ENCODE measurements around the gene MSI2. TPM values are rescaled to one million over a fixed set of nuclear protein-coding genes. Genes with fewer than 3 reads are reported as not detected.
A peak's percentile ranks its signal among the peaks of the same experiment; 100 is the strongest.

Gene MSI2
- polyA plus RNA-seq, 3 donors from 2014 or later: 0.88 to 3.6 (median 2.4) TPM

GRCh38 chr17:57445772-57446472 is 189.6 kb downstream of the MSI2 start:
- H3K4me1 Mint-ChIP-seq: peaks cover 30 to 37% of the 10 kb centered on the region in 2 donors

GRCh38 chr17:57447357-57447989 is 191.2 kb downstream of the MSI2 start:
- H3K4me3 Mint-ChIP-seq: no peak overlapping the region
- peaks cover 24 to 36% (median 28%) of the 10 kb centered on the region in 3 donors for H3K27me3 Mint-ChIP-seq (ENCODE audit: low read depth in 3 of 3)
- no peaks in the 10 kb centered on the region for H3K9me3 Mint-ChIP-seq
- DNase-seq: no peak
- H3K27ac Mint-ChIP-seq: no peak overlapping the region
- peaks cover 4 to 29% (median 9%) of the 10 kb centered on the region in 3 donors for H3K36me3 Mint-ChIP-seq
- peaks cover 23 to 42% of the 10 kb centered on the region in 2 donors for H3K4me1 Mint-ChIP-seq

More at GRCh38 chr17:57445772-57446472, 189.6 kb downstream of the MSI2 start:
- Mint-ChIP-seq H3K9me3 (no peaks in the 10 kb centered on the region), H3K27ac (no peak overlapping the region), H3K36me3 (peaks cover 4 to 26% (median 4%) of the 10 kb centered on the region in 3 donors), H3K4me3 (no peak overlapping the region), H3K27me3 (ENCODE audit: low read depth in 3 of 3) (peaks cover 19 to 28% (median 25%) of the 10 kb centered on the region in 3 donors)
- no peak for DNase-seq

GRCh38 chr17:57447990-57448758 is 191.9 kb downstream of the MSI2 start:
- H3K27ac Mint-ChIP-seq: no peak overlapping the region

GRCh38 chr17:57448759-57449283 is 192.5 kb downstream of the MSI2 start:
- no peak for DNase-seq
- Mint-ChIP-seq H3K4me3 (no peak overlapping the region), H3K4me1 (peaks cover 25 to 42% of the 10 kb centered on the region in 2 donors), H3K9me3 (no peaks in the 10 kb centered on the region), H3K27me3 (ENCODE audit: low read depth in 3 of 3) (peaks cover 24 to 33% (median 32%) of the 10 kb centered on the region in 3 donors), H3K27ac (no peak overlapping the region), H3K36me3 (peaks cover 4 to 29% (median 9%) of the 10 kb centered on the region in 3 donors)

More at GRCh38 chr17:57447990-57448758, 191.9 kb downstream of the MSI2 start:
- Mint-ChIP-seq H3K36me3 (peaks cover 4 to 29% (median 9%) of the 10 kb centered on the region in 3 donors), H3K9me3 (no peaks in the 10 kb centered on the region), H3K4me3 (no peak overlapping the region), H3K4me1 (peaks cover 20 to 42% of the 10 kb centered on the region in 2 donors), H3K27me3 (ENCODE audit: low read depth in 3 of 3) (peaks cover 24 to 37% (median 28%) of the 10 kb centered on the region in 3 donors)
- DNase-seq: no peak

GRCh38 chr17:57451191-57451590 is 194.9 kb downstream of the MSI2 start:
- no peak overlapping the region for H3K4me3 Mint-ChIP-seq
- peaks cover 0 to 1% (median 0%) of the 10 kb centered on the region in 6 donors for H3K9me3 Mint-ChIP-seq
- H3K27me3 Mint-ChIP-seq (ENCODE audit: low read depth in 3 of 3): peaks cover 33 to 40% (median 39%) of the 10 kb centered on the region in 3 donors
- no peak for DNase-seq
- H3K4me1 Mint-ChIP-seq: peaks cover 38 to 55% of the 10 kb centered on the region in 2 donors
- peaks cover 4 to 23% (median 9%) of the 10 kb centered on the region in 3 donors for H3K36me3 Mint-ChIP-seq
- no peak overlapping the region for H3K27ac Mint-ChIP-seq

GRCh38 chr17:57451643-57452042 is 195.3 kb downstream of the MSI2 start:
- Mint-ChIP-seq H3K4me1 (peaks cover 37 to 55% of the 10 kb centered on the region in 2 donors), H3K27me3 (ENCODE audit: low read depth in 3 of 3) (peaks cover 31 to 40% (median 39%) of the 10 kb centered on the region in 3 donors), H3K27ac (no peak overlapping the region), H3K36me3 (peaks cover 4 to 23% (median 9%) of the 10 kb centered on the region in 3 donors), H3K4me3 (no peak overlapping the region), H3K9me3 (peaks cover 0 to 1% (median 0%) of the 10 kb centered on the region in 6 donors)
- no peak for DNase-seq

GRCh38 chr17:57453841-57454425 is 197.6 kb downstream of the MSI2 start:
- H3K27ac Mint-ChIP-seq: no peak overlapping the region
- H3K36me3 Mint-ChIP-seq: peaks cover 0 to 10% (median 9%) of the 10 kb centered on the region in 3 donors
- peaks cover 44 to 61% of the 10 kb centered on the region in 2 donors for H3K4me1 Mint-ChIP-seq
- H3K9me3 Mint-ChIP-seq: peaks cover 0 to 1% (median 0%) of the 10 kb centered on the region in 6 donors
- H3K27me3 Mint-ChIP-seq (ENCODE audit: low read depth in 3 of 3): peaks cover 27 to 33% (median 32%) of the 10 kb centered on the region in 3 donors
- peak overlapping the region; percentile 6 to 86 (median 35) for H3K4me3 Mint-ChIP-seq
- no peak for DNase-seq

- no peak for DNase-seq
- Mint-ChIP-seq H3K27ac (peak overlapping the region in 4 of 6 donors; percentile 13 to 67 (median 48)), H3K36me3 (peaks cover 0 to 9% (median 7%) of the 10 kb centered on the region in 3 donors), H3K9me3 (peaks cover 0 to 1% (median 0%) of the 10 kb centered on the region in 6 donors), H3K4me1 (peaks cover 51 to 68% of the 10 kb centered on the region in 2 donors), H3K27me3 (ENCODE audit: low read depth in 3 of 3) (peaks cover 29 to 36% (median 33%) of the 10 kb centered on the region in 3 donors), H3K4me3 (peak overlapping the region; percentile 75 to 89 (median 80))
These were observed 198.4 kb downstream of the MSI2 start for GRCh38 chr17:57454729-57455062.

GRCh38 chr17:57455063-57455914 is 199.0 kb downstream of the MSI2 start:
- Mint-ChIP-seq H3K27ac (peak overlapping the region; percentile 39 to 87 (median 62)), H3K4me3 (peak overlapping the region; percentile 75 to 89 (median 80)), H3K4me1 (peaks cover 51 to 68% of the 10 kb centered on the region in 2 donors), H3K27me3 (ENCODE audit: low read depth in 3 of 3) (peaks cover 32 to 39% (median 37%) of the 10 kb centered on the region in 3 donors), H3K36me3 (peaks cover 0 to 9% (median 5%) of the 10 kb centered on the region in 3 donors), H3K9me3 (peaks cover 0 to 1% (median 0%) of the 10 kb centered on the region in 6 donors)
- DNase-seq: peak; percentile 81 to 82 (median 82)

- no peak for DNase-seq
- peaks cover 33 to 40% (median 34%) of the 10 kb centered on the region in 3 donors for H3K27me3 Mint-ChIP-seq (ENCODE audit: low read depth in 3 of 3)
- peak overlapping the region in 2 of 5 donors; percentile 12 to 89 for H3K4me3 Mint-ChIP-seq
- peak overlapping the region in 1 of 6 donors; percentile 2 for H3K27ac Mint-ChIP-seq
- peaks cover 54 to 60% of the 10 kb centered on the region in 2 donors for H3K4me1 Mint-ChIP-seq
- peaks cover 0 to 5% (median 0%) of the 10 kb centered on the region in 3 donors for H3K36me3 Mint-ChIP-seq
- H3K9me3 Mint-ChIP-seq: peaks cover 0 to 1% (median 0%) of the 10 kb centered on the region in 6 donors
These were observed 200.3 kb downstream of the MSI2 start for GRCh38 chr17:57456622-57457021.

GRCh38 chr17:57457188-57457587 is 200.9 kb downstream of the MSI2 start:
- Mint-ChIP-seq H3K27me3 (ENCODE audit: low read depth in 3 of 3) (peaks cover 28 to 41% (median 35%) of the 10 kb centered on the region in 3 donors), H3K4me3 (no peak overlapping the region), H3K36me3 (peaks cover 0 to 6% (median 5%) of the 10 kb centered on the region in 3 donors), H3K27ac (no peak overlapping the region), H3K9me3 (peaks cover 0 to 4% (median 0%) of the 10 kb centered on the region in 6 donors), H3K4me1 (peaks cover 55 to 59% of the 10 kb centered on the region in 2 donors)
- DNase-seq: no peak

GRCh38 chr17:57458718-57459285 is 202.5 kb downstream of the MSI2 start:
- Mint-ChIP-seq H3K36me3 (peaks cover 2 to 9% (median 7%) of the 10 kb centered on the region in 3 donors), H3K27ac (peak overlapping the region in 1 of 6 donors; percentile 41), H3K9me3 (peaks cover 0 to 4% (median 0%) of the 10 kb centered on the region in 6 donors), H3K27me3 (ENCODE audit: low read depth in 3 of 3) (peaks cover 26 to 46% (median 36%) of the 10 kb centered on the region in 3 donors), H3K4me3 (peak overlapping the region in 2 of 5 donors; percentile 39 to 64), H3K4me1 (peaks cover 46% of the 10 kb centered on the region in 2 donors)
- DNase-seq: no peak

Data from immature natural killer cell (primary cell).